ENCODE results near the gene COLQ.

COLQ gene

GRCh38 chr3:15455756-15456155 is 65.8 kb downstream of the COLQ start:
- no peak for DNase-seq (ENCODE audit: low read depth in 2 of 2)

DNA sequence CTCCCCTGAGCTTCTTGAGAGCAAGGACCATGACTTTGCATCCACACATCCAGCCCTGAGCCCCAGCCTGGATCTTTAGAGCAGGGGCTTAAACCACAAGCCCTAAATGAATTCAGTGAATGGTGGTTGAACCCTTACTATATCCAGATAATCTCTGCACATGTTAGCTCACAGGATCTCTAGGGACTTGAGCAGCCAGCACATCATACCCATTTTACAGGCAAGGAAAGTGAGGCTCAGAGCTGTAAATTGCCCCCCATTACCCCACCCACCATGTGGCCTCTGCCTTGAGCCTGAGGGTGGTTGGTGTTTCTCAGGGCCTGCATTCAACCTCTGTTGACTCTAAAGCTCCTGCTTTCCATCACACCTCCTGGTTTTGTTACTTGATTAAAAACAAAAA is 66.5 kb downstream of the COLQ start:
- no peak for DNase-seq (ENCODE audit: low read depth in 2 of 2)

DNA sequence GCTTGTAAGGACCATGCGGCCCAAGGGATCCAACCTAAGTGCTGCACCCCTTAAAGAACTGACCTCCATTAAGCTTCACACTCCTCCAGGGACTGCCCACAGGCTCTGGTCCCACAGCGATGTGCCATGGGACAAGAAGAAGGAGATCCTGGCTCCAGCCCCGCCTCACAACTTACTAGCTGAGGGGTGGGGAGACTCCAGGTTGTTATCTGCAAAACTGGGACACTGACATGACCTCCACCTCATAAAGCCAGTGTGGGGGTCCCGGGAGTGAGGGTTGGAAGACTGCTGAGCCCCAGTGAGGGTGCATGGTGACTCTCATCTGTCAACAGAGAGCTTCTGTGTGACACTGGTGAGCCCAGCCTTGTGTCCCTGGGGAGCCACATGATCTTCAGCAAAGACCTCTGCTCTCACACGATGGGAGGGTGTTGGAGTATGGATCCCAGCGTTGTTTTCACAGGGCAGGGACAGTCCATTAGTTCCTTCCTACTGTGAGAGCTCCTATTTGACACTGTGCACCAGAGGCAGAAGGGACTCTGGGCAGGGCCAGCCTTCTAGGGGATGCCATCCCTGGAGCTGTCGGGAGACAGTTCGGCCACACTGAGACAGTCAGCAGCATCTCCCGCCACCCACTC is 67.4 kb downstream of the COLQ start:
- DNase-seq (ENCODE audit: low read depth in 2 of 2), result no peak

GRCh38 chr3:15453501-15453900 is 68.0 kb downstream of the COLQ start:
- DNase-seq (ENCODE audit: low read depth in 2 of 2), result no peak

DNA sequence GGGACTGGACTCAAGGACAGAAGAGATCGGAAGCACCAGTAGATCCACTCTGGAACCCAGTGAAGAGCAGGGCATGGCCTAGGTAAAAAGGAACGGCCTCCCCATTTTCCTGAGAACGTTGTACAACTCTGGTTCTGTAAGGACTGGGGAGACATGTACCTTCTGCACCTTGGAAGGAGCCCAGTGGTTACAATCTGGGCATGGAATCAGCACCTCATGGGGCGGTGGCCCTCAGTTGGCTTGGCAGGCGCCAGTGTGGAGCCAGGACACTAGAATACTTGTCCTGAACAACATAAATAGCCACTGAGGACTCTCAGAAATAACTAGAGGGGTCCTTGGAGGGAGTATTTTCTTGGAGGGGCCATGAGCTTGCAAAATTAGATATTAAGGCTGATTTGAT is 68.5 kb downstream of the COLQ start:
- no peak for DNase-seq (ENCODE audit: low read depth in 2 of 2)

DNA sequence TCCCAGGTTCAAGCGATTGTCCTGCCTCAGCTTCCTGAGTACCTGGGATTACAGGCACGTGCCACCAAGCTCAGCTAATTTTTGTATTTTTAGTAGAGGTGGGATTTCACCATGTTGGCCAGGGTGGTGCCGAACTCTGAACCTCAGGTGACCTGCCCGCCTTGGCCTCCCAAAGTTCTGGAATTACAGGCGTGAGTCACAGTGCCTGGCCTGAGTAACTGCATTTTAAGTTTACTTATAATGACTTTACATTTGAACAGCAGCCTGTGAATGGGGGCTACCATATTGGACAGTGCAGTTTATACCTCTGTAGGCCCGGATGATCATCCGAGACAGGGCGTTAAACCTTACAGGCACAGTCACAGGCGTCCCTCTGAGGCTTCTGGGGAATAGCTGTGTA is 69.3 kb downstream of the COLQ start:
- no peak for DNase-seq (ENCODE audit: low read depth in 2 of 2)

DNA sequence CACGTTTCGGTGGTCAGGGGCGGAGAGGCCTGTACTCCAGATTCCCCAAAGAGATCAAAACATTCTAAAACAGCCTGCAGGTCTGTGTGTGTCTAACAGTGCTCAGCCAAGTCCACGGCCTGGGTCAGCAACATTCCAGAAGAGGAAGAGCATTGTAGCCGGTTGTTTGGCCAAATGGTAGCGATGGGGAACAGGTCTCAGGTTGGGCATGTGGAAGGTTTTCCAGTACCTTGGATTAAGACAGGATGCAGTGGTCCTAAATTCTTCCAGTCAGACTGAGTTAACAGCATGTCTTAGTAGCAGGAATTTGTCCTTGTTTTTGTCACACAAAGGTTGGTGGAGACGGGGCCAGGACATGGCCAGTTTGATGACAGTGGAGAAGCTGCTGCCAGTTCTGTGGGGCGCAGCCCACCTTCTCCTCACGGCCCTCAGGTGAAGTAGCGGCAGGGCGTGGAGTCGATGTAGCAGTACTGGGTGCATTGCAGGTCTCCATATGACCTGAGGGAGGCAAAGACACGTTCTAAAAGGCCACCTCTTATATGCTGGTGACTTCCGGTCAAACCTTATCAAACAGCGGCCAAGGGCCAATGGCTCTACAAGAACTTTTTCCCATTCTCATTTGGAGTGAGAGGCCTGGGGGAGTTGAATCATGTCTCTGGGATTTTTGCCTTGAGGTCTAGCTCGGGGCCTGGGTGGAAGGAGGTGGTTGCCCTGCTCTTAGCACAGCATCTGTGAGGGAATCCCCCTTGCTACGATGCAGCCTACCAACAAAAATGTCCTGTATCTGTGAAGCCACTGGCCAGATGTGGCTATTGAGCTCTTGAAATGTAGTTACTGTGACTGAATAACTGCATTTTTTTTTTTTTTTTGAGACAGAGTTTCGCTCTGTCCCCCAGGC is 70.0 kb downstream of the COLQ start:
- no peak for DNase-seq (ENCODE audit: low read depth in 2 of 2)

DNA sequence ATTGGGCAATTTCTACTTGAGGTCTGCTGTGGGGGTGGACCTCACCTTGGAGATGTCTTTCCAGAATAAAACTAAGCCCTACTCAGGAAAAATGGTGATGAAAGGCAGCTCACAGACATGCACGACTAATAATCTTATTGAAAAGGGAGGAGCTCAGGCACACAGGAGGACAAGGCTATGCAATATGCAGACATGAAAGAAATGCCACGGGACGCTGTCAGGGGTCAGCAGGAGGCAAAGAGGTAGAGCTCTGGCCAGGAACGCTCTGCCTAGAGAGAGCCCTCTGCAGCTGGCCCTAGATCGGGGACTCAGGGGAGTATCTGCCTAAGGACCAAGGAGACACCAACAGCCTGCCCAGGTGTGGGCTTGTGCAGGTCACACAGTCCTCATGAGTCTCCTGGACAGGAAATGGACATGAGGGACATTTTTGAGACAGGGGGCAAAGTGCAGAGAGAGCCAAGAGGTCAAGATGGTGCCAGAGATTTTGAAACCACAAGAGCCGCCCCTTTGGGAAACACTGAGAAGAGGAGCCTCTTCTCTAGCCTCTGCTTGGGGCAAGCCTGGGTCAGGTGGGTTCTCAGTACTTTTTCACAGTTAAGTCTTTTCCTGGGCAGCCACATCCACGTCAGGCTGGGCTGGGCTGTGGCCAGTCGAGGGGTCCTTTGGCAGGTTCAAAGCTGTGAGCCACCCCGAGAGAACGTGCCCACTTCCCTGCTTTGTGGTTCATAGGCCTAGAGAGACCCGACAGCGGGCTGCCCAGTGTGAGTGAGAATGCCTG is 70.9 kb downstream of the COLQ start:
- DNase-seq (ENCODE audit: low read depth in 2 of 2), result no peak

GRCh38 chr3:15449489-15450224 is 71.8 kb downstream of the COLQ start:
- no peak for DNase-seq (ENCODE audit: low read depth in 2 of 2)

- no peak for DNase-seq (ENCODE audit: low read depth in 2 of 2)
These were observed 77.5 kb downstream of the COLQ start for GRCh38 chr3:15443826-15444524.

GRCh38 chr3:15440891-15441290 is 80.6 kb downstream of the COLQ start:
- no peak for DNase-seq (ENCODE audit: low read depth in 2 of 2)

GRCh38 chr3:15439476-15439875 is 82.0 kb downstream of the COLQ start:
- DNase-seq (ENCODE audit: low read depth in 2 of 2), result no peak

DNA sequence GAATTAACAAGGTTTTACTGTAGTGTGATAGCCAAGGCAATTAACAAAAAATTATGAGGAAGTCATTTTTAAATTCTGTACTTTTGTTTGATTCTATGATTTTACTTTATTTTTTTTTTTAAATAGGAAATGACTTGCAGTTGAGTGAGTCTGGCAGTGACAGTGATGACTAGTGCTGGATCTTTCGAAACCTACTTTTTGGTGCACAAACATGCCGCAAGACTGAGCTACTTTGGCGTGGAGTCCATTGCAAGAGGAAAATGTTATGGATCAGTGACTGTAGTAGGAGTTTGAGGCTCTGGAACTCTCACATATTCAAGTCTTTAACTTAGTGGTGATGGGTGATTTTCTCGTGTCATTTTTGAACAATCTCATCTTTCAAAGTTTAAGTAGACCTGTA is 82.5 kb downstream of the COLQ start:
- DNase-seq (ENCODE audit: low read depth in 2 of 2), result no peak

GRCh38 chr3:15436246-15436645 is 85.3 kb downstream of the COLQ start:
- DNase-seq (ENCODE audit: low read depth in 2 of 2), result no peak

DNA sequence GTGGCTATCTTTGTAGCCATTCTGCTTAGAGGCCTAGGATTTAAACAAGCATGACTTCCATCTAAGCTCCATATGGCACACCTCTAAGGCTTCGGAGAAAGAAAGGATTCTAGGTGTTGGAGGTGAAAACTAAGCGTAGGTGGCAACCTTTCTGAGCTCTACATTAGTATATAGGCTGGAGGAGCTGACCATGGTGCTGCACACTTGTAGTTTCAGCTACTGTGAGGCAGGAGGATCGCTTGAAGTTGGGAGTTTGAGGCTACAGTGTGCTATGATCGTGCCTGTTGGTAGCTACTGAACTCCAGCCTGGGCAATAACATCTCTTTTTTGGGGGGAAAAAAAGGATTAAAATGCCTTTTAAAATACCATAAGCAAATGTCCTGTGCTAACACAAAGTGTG is 86.8 kb downstream of the COLQ start:
- DNase-seq (ENCODE audit: low read depth in 2 of 2), result no peak

GRCh38 chr3:15433531-15433930 is 88.0 kb downstream of the COLQ start:
- no peak for DNase-seq (ENCODE audit: low read depth in 2 of 2)

DNA sequence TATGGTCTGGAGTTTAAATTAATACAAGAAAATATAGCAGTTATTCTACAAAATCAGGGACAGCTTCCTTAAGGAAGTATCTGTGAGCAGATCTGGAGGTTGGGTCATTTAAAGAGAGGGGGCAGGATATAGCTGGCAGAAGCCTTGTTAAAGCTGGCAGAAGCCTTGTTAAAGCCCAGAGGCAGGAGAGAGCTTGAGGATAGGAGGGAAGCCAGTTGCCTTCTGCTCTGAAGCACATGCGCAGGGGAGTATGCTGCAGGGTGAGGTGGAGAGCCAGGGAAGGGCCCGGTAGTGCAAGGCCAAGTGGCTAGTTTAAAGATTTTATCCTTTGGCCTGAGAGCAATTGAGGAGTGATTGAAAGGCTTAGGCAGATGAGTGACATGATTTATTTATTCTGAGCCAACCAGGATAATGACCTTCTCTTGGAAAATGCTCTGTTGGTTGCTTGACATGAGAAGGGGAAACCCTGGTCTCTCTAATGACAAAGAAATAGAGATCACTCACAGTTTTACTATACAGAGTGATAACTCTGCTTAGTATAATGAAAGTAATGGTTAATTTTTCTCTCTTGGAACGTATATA is 90.2 kb downstream of the COLQ start:
- DNase-seq (ENCODE audit: low read depth in 2 of 2), result no peak

DNA sequence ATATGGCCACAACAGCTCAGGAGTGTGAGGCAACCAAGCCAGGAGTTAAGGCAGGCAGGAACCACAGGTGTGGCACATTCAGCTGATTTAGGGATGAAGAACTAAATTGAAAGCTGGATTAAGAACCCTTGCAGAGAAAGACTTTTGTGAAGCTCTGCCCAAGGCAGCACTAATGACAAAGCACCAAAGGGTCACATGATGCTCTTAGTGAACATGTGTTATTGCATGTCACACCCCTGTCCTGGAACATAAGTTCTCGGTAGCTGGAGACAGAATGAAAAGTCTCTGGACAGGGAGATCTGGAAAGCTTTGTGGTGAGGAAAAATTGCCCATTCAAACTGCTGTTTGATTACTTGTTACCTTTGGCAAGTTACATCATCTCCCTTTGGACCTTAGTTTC is 90.9 kb downstream of the COLQ start:
- DNase-seq (ENCODE audit: low read depth in 2 of 2), result no peak

- no peak for DNase-seq (ENCODE audit: low read depth in 2 of 2)
These were observed 92.4 kb downstream of the COLQ start for GRCh38 chr3:15429080-15429479.

- no peak for DNase-seq (ENCODE audit: low read depth in 2 of 2)
These were observed 93.0 kb downstream of the COLQ start for GRCh38 chr3:15428539-15428938.

DNA sequence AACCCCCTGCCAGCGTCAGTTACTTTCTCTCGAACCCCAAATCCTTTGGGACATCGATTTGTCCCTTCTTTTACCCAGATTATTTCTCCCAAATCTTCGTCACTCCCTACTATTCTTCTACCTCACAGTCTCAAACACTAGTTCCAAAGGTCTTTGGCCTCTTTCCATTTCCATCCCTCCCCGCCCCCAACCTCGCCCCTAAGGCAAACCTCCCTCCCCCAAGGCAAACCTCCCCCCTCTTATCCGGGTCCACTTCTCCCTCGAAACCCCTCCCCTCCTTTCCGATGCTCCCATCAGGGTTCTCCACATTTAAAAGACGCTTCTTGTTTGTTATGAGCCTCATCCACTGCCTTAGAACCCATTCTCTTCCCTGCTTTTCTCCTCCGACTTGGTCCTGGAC is 93.5 kb downstream of the COLQ start:
- no peak for DNase-seq (ENCODE audit: low read depth in 2 of 2)

Data from stimulated activated CD4-positive, alpha-beta T cell treated with anti-CD3 and anti-CD28 coated beads, Interleukin-1b, Interleukin-23, amount 100 ng/mL, for 1 hour (primary cell).